ENCODE measurements around the gene SMARCD2. TPM values are rescaled to one million over a fixed set of nuclear protein-coding genes. Genes with fewer than 3 reads are reported as not detected.

Gene SMARCD2
- total RNA-seq, 1 donor from 2014 or later = 80.7 TPM

- Histone ChIP-seq H3K4me2 (no peak overlapping the region), H3K27me3 (no peaks in the 10 kb centered on the region), H3K36me3 (no peaks in the 10 kb centered on the region), H4K20me1 (ENCODE audit: low read depth) (peaks cover 82% of the 10 kb centered on the region), H3F3A (ENCODE audit: low read depth) (peaks cover 4% of the 10 kb centered on the region), H3K9me3 (ENCODE audit: low read depth) (no peaks in the 10 kb centered on the region), H3K4me3 (no peak overlapping the region), H3K79me2 (ENCODE audit: low read depth) (peaks cover 99% of the 10 kb centered on the region), H3K27ac (no peak overlapping the region), H2AFZ (replicated peaks) (no peak overlapping the region), H3K4me1 (no peaks in the 10 kb centered on the region), H3K9ac (no peak overlapping the region)
- H3K4me3 Mint-ChIP-seq = no peak overlapping the region
- no peak overlapping the region for H3K27ac Mint-ChIP-seq
- DNase-seq (ENCODE audit: low spot score) = no peak
- no peaks in the 10 kb centered on the region for H3K4me1 Mint-ChIP-seq
- H3K36me3 Mint-ChIP-seq = peaks cover 15% of the 10 kb centered on the region
- TF ChIP-seq EZH2 (IDR thresholded peaks at IDR 0.05) (no peak), CTCF (IDR thresholded peaks at IDR 0.05) (no peak), EZH2phosphoT487 (IDR thresholded peaks at IDR 0.05) (no peak)
- no peaks in the 10 kb centered on the region for H3K9me3 Mint-ChIP-seq
- H3K27me3 Mint-ChIP-seq (ENCODE audit: insufficient read depth, low read depth) = no peaks in the 10 kb centered on the region
Measured at GRCh38 chr17:63783522-63783921, 59.0 kb downstream of the SMARCD2 start.

Small RNA genes within 50 kb of the gene (small RNA-seq; reads per million reads assigned to genes)
- not detected for gene AC040958.1

Other genes starting within 250 kb of the SMARCD2 start
- 15.4 and 18.3 TPM in 2 replicates for gene TACO1, start 241.8 kb downstream of the SMARCD2 start, total RNA-seq (ENCODE audit: low replicate concordance)
- 21.6 and 28.8 TPM in 2 replicates for gene MAP3K3, start 220.3 kb downstream of the SMARCD2 start, total RNA-seq (ENCODE audit: low replicate concordance)
- 7.0 and 36.9 TPM in 2 replicates for gene LIMD2, start 142.6 kb downstream of the SMARCD2 start, total RNA-seq (ENCODE audit: low replicate concordance)
- gene STRADA, start 100.9 kb downstream of the SMARCD2 start, total RNA-seq (ENCODE audit: low replicate concordance) = 46.6 and 69.6 TPM in 2 replicates
- 49.2 and 60.8 TPM in 2 replicates for gene CCDC47, start 69.1 kb downstream of the SMARCD2 start, total RNA-seq (ENCODE audit: low replicate concordance)
- gene DDX42, start 68.5 kb downstream of the SMARCD2 start, total RNA-seq (ENCODE audit: low replicate concordance) = 87.4 and 104 TPM in 2 replicates
- 49.6 and 69.7 TPM in 2 replicates for gene PSMC5, start 15.3 kb downstream of the SMARCD2 start, total RNA-seq (ENCODE audit: low replicate concordance)
- 21.8 and 44.3 TPM in 2 replicates for gene FTSJ3, start 15.0 kb downstream of the SMARCD2 start, total RNA-seq (ENCODE audit: low replicate concordance)
- gene CSH2, start 31.0 kb upstream of the SMARCD2 start, total RNA-seq (ENCODE audit: low replicate concordance) = not detected in 2 replicates
- gene GH2, start 39.3 kb upstream of the SMARCD2 start, total RNA-seq (ENCODE audit: low replicate concordance) = not detected in 2 replicates
- not detected in 2 replicates for gene CSH1, start 53.9 kb upstream of the SMARCD2 start, total RNA-seq (ENCODE audit: low replicate concordance)
- not detected in 2 replicates for gene CSHL1, start 68.6 kb upstream of the SMARCD2 start, total RNA-seq (ENCODE audit: low replicate concordance)
- not detected in 2 replicates for gene GH1, start 76.2 kb upstream of the SMARCD2 start, total RNA-seq (ENCODE audit: low replicate concordance)
- gene CD79B, start 89.6 kb upstream of the SMARCD2 start, total RNA-seq (ENCODE audit: low replicate concordance) = 1.6 TPM in 1 of 2 replicates, not detected in the other
- 1.8 and 4.2 TPM in 2 replicates for gene SCN4A, start 130.2 kb upstream of the SMARCD2 start, total RNA-seq (ENCODE audit: low replicate concordance)
- 0.95 and 1.5 TPM in 2 replicates for gene PRR29, start 155.7 kb upstream of the SMARCD2 start, total RNA-seq (ENCODE audit: low replicate concordance)
- gene ICAM2, start 177.9 kb upstream of the SMARCD2 start, total RNA-seq (ENCODE audit: low replicate concordance) = not detected in 2 replicates